NCI-H2107 treated with DMSO at 0.1 percent for 48 hours (cell line): Measurements from ENCODE around the gene PRKAR1B.

ENCODE experiments used
- DNase-seq: peaks from one replicate; lab custom pipeline; 2025; ENCODE audit not compliant: unreplicated experiment; lab: John Stamatoyannopoulos, UW

PRKAR1B gene

DNA sequence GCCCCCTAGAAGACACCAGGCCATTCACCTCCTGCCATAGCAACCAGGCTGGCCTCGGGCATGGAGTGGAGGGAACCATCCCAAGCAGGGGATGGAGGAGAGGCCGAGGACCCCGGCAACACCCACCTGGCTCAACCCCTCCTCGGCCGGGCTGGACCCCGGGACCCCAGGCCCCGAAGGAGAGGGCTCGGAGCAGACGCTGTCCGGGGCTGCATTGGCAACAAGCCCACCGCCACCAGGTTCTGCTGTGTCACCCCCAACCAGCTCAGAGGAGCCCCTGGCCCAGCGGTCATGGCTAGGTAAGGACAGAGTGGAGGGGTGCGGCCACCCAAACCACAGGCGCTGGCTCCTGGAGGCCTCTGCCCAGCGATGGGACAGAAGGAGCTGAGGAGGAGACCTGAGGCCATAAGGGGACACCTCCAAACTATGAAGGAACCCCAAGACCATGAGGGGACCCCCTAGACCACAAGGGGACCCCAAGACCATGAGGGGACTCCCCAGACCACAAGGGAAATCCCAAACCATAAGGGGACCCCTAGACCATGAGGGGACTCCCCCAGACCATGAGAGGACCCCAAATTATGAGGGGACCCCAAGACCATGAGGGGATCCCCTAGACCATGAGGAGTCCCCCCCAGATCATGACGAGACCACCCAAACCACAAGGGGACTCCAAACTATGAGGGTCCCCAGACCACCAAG is 132.7 kb downstream of the PRKAR1B start:
- no peak for DNase-seq

DNA sequence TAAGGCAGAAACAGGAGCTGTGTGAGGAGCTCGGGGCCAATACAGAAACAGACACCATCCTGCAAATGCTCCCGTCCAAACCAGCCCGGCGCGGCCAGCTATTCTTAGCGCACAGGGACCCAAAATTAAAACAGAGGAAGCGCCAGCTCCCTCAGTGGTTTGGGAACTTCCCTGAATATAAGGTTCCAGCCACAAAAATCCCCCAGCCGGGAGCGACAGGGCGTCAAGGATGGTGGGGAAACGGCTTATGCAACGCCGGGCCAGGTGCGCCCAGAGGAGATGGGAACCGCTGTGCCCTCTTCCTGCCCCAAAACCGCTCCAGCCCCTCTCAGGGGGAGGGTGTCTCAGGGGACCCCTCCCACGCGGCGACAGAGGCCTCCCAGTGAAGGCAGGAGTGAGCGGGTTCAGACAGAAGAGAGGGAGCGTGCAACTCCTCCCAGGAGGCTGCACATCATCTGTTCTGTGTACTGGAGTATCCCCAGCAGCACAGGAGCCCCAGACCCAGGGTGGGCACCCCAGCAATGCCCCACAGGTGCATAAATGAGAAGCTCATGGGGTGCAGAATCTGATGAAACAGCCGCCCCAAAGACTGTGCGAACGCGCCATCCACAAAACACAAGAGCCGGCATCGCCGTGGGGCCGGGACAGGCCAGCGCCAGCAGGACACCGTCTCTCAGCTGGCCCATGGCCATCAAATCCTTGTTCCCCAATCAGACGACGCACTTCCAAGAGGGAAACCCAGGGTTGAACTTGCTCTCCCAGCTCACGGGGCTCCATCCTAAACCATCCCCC is 133.6 kb downstream of the PRKAR1B start:
- no peak for DNase-seq

DNA sequence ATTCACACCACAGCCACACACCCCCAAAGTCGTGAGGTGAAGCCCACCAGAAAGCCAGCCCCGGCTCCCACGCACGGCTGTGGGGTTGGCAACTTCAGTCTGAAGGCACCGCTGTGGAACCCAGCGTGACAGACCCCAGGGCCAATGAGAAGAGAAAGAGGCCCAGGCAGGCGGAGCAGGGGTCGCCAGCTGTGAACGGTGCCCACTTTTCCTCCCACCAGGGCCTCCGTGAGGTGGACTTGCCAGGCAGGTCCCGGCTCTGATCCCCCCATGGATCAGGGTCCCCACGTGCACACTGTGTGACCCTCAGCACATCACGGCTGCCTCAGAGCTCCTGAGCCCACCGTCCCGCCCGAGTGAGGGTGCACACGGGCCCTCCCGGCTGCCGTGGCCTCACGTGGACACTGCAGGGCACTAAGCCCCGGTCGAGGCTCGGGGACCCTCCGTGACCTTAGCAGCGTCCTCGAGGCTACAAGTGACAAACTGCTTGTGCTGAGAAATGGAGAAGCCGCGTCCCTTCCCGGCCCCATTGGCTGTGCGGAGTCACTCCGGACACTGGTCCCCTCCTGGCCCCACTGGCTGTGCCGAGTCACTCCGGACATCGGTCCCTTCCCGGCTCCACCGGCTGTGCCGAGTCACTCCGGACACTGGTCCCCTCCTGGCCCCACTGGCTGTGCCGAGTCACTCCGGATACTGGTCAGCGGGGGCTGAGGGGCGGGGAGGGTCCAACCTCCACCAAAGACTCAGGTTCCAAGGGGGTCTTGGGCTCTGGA is 135.0 kb downstream of the PRKAR1B start:
- DNase-seq, result no peak

DNA sequence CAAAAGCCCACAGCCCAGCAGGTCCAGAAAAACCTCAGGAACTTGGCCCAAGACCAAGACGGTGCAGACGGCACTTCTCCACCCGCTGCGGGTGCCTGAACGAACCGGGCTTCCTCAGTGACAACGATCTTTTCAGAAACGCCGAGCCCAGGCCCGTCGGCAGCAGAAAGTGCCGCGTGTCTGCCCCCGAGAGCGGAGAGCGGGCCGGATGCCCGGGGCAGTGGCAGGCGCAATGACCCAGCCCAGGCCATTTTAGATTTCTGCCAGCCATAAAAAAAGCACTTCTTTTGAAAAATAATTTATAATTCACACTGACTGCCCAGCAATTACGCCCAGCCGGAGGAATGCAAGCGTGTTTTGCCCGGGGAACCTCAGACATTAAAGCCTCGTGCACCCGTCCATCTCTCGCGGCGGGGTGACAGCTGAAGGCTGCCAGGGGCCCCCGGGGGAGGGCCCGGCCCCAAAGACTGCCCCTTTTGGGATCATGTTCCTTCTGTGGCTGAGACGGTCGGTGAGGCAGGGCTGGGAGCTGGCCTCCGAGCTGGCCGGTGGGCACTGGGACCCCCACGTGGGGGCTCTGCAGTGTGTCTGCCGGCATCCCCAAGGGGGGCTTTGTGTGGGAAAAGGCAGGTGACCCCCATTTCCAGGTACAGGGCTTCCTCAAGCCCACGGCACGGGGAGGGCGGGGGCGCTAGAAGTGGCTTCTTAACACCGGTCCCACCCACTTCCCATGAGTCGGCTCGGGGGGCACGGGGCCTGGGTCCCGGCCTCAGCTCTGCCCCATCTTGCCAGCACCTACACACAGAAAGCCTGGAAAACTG is 136.1 kb downstream of the PRKAR1B start:
- no peak for DNase-seq

DNA sequence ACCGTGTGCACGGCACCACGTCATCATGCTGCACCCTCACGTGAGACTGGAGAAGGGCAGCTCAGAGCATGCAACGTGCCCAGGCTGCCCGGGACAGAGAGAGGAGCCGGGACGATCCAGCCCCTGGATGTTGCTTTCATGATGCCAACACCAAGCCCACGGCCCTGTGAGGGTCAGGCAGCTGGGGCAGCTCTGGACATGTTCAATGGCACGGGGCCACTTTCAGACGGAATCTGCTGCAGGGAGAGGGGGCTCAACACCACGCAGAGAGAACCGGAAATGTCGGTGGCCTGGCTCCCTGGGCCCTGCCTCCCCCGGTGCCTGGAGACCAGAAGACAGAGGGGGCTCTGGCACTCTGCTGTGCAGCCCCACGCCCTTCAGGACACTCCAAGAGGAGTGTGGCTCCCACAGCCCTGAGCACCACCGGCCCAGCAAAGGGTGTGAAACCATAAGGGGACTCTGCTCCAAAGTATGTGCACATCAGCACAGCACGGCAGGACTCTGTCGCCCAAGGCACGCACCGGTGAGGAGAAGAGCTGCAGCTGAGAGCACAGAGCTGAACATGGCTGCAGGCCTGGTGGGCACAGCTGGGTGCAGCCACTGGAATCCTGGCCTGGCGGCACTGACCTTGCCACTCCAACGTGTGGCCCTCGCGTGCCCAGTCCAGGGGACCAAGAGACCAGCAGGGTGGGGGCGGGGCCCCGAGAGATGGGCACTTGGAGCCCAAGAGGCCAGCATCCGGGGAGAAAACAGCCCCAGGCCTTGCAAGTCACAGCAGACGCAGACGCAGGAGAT is 137.1 kb downstream of the PRKAR1B start:
- DNase-seq, result no peak

DNA sequence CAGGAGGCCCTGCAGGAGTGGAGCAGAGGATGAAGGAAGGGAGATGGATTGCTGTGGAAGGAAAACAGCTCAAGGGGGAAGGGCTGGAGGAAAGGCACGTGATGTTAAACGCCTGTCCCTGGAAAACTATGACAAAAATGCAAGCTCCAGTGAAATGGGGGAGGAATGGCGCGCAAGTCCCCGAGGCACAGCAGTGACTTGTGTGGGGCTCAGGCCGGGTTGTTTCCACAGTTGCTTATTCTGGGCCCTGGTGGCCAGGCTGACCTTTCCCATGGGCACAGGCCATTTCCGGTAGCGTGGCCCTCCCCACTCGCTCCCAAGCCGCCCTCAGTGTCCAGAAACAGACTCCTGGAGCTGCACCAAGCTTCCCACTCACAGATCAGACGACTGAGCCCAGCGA is 139.3 kb downstream of the PRKAR1B start:
- no peak for DNase-seq

DNA sequence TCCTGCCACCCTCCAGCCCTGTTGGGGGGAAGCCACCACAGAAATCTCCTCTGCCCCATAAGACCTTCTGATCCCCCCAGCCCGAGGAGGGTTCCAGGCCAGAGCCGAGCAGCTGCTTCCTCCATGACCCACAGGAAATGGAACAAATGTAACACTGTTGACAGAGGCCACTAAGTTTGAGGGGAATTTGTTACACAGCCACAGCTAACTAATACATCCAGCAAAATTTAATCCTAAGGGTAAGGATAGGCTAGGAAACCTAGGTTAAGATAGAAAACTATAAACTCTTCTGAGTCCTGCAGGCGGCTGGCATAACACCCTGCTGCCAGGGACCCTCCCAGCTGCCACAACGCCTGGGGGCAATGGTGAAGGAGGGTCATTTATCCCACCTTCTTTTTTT is 140.6 kb downstream of the PRKAR1B start:
- DNase-seq, result no peak

DNA sequence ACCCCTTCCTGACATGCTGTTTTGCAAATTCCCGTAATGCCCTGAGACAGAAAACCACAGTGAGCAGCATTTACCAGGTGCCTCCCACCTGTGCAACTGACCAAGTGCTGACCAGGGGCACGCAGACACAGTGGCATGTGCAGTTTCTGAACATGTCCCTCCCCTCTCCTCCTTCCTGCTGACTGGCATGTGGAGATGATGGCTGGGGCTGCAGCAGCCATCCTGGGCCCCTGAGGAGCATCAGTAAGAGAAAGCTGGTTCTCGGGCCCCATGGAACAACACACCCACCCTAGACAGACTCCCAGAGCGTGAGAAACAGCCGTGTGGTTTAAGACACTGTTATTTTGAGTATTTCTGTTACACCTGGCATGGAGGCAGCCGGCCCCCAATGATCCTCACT is 141.2 kb downstream of the PRKAR1B start:
- no peak for DNase-seq

DNA sequence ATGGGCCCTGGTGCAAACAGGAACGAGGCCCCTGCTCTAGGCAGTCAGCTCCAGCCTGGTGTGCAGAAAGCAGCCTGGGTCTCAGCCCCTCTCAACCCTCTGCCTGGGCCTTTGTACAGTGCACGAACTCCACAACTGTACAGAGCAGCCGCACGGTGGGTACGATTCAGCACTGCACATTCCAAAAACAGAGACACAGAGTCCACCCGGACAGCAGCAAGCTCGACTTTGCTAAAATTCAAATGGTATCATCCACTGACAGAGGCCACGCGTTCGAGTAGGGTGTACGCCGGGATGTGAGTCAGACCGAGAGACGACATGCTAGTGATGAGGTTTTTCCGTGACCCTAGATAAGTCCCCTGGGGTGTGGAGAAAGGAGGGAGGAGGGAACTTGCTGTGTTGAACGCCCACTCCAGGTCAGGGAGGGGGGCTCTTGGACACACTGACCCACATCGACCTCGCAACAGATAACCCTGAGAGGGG is 141.8 kb downstream of the PRKAR1B start:
- no peak for DNase-seq

DNA sequence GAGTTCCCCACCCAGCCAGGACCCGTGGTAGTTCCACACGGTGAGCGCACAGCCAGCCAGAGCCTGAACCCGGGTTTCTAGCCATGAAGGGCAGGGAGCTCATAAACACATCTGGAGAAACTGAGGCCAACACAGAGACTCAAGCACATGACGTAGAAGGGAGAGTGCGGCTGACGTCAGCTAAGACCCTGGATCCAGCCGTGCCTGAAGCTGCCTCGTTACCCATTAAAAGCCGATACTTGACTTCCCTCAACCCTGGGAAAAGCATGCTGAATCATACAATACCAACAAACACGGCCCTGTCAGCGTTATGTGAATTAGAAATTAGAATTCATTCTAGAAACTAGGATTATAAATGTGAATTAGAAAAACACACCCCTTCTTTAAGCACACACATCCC is 142.3 kb downstream of the PRKAR1B start:
- DNase-seq, result no peak

DNA sequence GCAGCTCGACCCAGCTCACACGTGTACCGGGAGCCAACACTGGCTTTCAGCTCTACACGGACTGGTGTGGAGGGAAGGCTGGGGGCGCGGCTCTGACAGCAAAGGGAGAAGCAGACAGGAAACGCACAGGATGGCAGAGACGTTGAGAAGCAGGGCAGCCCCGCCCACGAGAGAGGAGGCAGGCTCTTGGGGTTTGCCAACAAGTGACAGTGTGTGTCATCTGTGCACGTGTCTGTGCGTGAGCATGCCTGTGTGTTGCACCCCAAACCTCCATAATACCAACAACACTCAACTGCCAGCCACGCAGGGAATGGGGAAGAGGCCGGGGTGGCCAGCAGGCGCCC is 143.0 kb downstream of the PRKAR1B start:
- DNase-seq, result no peak

DNA sequence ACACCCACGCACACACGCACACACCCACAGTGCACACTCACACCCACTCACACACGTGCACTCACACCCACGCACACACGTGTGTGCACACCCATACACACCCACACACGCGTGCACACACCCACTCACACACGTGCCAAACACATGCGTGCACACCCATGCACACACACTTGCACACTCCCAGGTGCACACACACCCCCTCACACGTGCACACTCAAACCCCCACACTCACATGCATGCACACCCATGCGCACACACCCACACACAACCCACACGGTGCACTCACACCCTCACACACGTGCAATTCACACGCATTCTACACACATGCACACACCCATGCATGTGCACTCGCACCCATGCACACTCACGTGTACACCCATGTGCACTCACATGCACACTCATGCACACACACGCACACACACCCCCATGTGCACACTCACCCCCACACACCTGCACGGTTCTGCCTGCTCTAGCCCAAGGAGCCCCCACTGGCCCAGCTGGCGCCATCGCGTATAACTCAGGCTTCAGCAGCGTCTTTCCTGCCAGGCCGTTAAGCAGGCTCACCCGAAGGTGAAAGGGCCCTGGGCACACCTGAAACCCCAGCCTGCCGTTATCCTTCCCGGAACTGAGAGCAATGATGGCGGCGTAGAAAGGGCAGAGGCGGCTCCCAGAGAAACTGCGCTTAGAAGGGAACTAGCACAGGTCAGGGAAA is 143.5 kb downstream of the PRKAR1B start:
- DNase-seq, result no peak

DNA sequence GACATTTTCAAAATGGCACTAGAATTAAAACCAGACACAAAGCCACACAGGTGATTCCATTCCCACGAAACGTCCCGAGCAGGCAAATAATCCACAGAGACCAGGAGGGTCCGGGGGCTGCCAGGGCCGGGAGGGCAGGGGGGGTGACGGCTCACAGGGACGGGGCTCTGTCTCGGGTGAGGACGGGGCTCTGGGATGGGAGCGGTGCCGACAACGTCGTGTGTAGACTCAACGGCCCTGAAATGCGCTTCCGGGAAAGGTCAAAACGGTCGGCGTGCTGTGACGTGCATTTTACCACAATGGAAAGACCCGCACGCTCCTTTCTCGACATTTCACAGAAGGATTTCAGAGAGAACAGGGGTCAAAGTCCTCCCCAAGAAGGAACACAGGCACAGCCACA is 144.2 kb downstream of the PRKAR1B start:
- no peak for DNase-seq

DNA sequence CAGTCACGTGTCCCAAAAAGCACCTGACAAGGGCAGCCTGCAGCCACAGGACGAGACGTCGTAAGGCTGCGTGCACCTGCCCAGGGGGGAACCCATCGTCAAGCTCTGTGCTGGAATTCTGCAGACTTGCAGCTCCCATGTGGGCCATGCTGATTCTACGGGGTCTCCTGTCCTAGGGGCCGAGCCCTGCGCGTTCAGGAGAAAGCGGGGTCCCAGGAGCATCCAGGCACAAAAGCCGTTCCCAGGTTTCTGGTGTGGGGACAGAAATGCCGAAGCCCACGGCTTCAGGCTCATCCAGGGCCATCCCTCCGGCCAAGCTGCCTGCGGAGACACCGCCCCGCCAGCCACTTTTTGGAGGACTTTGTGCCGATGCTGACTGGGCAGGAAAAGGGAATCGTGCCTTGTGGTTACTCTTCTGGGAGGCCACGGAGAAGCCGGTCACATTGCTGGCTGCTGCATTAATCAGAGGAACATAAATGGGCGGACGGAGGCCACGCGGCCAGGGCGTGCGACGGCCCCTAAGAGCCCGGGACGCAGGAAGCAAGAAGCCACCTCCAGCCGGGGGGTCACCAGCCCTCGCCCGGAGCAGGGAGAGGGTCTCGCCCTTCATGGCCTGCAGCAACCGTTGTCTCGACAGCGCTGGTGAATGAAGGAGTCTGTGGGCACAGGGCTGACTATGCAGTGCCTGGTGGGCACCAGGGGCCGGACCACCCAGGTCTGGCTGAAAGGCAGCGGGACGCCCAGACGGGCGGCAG is 144.8 kb downstream of the PRKAR1B start:
- no peak for DNase-seq

DNA sequence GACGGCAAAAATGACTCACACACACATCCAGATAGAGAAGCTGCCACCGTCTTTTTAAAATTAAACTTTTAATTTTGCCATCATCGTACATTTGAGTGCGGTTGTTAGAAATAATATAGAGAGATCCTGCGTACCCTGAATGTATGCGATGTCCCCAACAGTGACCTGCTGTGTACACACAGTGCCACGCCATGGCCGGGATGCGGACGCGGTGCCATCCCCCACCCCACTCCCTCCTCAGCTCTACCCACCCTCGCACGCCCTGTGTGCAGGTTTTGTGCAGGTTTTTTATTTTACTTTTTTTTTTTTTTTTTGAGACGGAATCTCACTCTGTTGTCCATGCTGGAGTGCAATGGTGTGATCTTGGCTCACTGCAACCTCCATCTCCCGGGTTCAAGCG is 148.7 kb downstream of the PRKAR1B start:
- no peak for DNase-seq

DNA sequence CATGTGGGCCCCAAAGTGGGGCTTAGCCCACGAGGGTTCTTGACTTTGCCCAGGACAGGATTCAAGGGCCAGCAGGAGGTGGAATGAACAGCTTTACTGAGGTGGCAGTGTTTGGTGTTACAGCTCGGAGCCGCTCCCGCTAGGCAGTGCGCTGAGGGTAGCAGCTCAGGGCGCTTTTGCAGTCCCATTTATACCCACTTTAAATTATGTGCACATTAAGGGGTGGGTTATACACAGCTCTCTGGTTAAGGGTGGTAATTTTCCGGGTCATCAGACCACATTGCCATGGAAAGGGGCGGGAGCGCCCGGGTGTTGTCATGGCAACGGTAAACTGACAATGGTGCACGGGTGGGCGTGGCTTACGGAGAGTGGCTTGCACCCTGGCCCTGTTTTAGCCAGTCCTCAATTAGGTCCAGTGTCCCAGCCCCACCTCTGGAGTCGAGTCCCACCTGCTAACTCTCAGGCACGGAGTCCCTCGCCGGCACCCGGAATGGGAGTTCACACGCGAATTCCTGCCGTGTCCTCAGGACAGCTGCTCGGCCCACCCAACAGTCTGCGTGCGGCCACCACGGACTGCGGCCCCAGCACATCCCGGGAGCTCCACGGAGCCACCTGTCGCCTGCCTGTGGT is 149.2 kb downstream of the PRKAR1B start:
- no peak for DNase-seq

DNA sequence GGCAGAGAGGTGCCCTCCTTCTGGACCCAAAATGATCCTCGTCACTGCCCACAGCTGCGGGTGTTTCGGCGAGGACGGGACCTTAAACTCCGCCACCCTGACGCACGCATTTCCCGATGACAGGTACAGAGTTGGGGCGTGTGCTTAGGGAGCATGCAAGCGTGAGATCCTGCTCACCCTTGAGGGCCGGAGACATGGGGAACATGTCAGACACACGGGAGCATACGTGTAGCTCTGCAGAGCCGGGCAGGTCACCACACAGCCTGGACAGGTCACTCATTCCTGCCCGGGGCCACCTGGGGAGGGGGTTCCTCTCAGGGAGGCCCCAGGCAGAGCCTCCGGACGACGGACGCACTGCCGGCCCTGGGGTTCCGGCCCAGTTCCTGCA is 149.8 kb downstream of the PRKAR1B start:
- no peak for DNase-seq

DNA sequence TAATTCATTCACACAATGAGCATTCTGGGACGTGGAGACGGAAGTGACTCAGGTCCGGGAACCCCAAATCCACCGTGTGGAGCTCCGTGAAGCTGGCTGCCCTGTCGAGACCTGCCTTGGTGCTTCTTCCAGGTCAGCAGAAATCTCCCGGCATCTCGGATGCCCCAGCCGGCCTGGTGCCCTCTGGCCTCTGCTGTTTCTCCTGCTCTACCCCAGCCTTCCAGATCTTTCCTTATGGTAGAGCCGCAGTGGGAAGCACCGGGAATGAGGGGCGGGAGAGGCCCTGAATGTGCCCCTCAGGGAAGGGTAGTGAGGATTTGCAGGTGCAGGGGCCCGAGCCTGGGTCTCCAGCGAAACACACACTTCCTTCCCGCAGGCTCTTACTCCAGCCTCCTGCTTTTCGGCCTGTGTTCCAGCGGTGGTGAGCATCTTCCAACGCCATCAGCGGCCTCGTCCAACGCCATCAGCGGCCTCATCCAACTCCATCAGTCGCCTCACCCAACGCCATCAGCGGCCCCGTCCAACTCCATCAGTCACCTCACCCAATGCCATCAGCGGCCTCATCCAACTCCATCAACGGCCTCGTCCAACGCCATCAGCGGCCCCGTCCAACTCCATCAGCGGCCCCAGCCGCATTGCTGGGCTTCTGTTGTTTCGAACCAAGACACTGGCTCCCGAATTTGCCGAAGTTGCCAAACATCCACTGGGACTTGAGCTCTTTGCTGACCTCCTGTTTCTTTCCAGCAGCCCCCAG is 150.4 kb downstream of the PRKAR1B start:
- no peak for DNase-seq
